Right renal cortex interstitium (tissue), 3 donors: ENCODE results near the gene ACOXL. TPM values are rescaled to one million over a fixed set of nuclear protein-coding genes. Genes with fewer than 3 reads are reported as not detected.

Experiments
- DNase-seq, 3 donors: peaks; one replicate each; pipeline ENCODE4 v3.0.0-alpha.2; 2013; ENCODE audit warnings: low read depth in 3 of 3, low spot score in 2 of 3
- polyA plus RNA-seq, 3 donors: library from polyadenylated mRNA; unstranded; fragments of 120-200 nt; gene quantifications; one replicate each; pipeline ENCODE4 v1.2.1, GENCODE V29; 2013; ENCODE audit not compliant: insufficient read length in 3 of 3

The ACOXL gene
- polyA plus RNA-seq, 3 donors: 0.35 to 0.83 (median 0.62) TPM

- DNase-seq: no peak
Measured at GRCh38 chr2:111145103-111145760, 412.9 kb downstream of the ACOXL start.

- no peak for DNase-seq
Measured at GRCh38 chr2:111145951-111146350, 413.6 kb downstream of the ACOXL start.

- no peak for DNase-seq
Measured at GRCh38 chr2:111148225-111148873, 416.0 kb downstream of the ACOXL start.

- DNase-seq: no peak
Measured at GRCh38 chr2:111148925-111149324, 416.6 kb downstream of the ACOXL start.

- DNase-seq: no peak
Measured at GRCh38 chr2:111149882-111150455, 417.6 kb downstream of the ACOXL start.

- no peak for DNase-seq
Measured at GRCh38 chr2:111154758-111155157, 422.4 kb downstream of the ACOXL start.

- DNase-seq: no peak
Measured at GRCh38 chr2:111155610-111156009, 423.2 kb downstream of the ACOXL start.

GRCh38 chr2:111156529-111156928 is 424.2 kb downstream of the ACOXL start:
- DNase-seq: no peak

GRCh38 chr2:111157071-111157661 is 424.8 kb downstream of the ACOXL start:
- DNase-seq: no peak

GRCh38 chr2:111157798-111158197 is 425.4 kb downstream of the ACOXL start:
- no peak for DNase-seq

- DNase-seq: no peak
Measured at GRCh38 chr2:111159641-111160040, 427.3 kb downstream of the ACOXL start.

GRCh38 chr2:111160758-111161157 is 428.4 kb downstream of the ACOXL start:
- DNase-seq: no peak

GRCh38 chr2:111161971-111162370 is 429.6 kb downstream of the ACOXL start:
- DNase-seq: no peak

- DNase-seq: no peak
Measured at GRCh38 chr2:111162718-111163331, 430.5 kb downstream of the ACOXL start.

GRCh38 chr2:111164078-111164477 is 431.7 kb downstream of the ACOXL start:
- no peak for DNase-seq

- no peak for DNase-seq
Measured at GRCh38 chr2:111165084-111165483, 432.7 kb downstream of the ACOXL start.

GRCh38 chr2:111166115-111166514 is 433.7 kb downstream of the ACOXL start:
- no peak for DNase-seq

GRCh38 chr2:111167076-111167862 is 434.9 kb downstream of the ACOXL start:
- no peak for DNase-seq

GRCh38 chr2:111167863-111168162 is 435.4 kb downstream of the ACOXL start:
- DNase-seq: no peak
